Heart left ventricle (tissue), 13 donors: ENCODE results near the gene SLC30A10.
"Not testable (repeated sequence)": the region's sequence is repeated elsewhere in the genome, so short reads cannot be mapped to it uniquely, and the experiment has no call there.

ENCODE experiments used
- POLR2A ChIP-seq, 2 donors: fragments of 450-650 bp; IDR thresholded peaks; one replicate each; pipeline ENCODE4 v1.6.1; 2017; ENCODE audit warnings: antibody characterized with exemption in 2 of 2, mild to moderate bottlenecking in 2 of 2, moderate library complexity in 2 of 2
- TF ChIP-seq, protein P1 (sequence below), 12 donors: fragments of 200-600 bp; sonication (generic) in 4 of 12; IDR thresholded peaks; one replicate each; pipeline versions ENCODE4 v1.5.0 to v1.8.0; 2018 to 2022; ENCODE audit warnings: antibody characterized with exemption in 12 of 12, mild to moderate bottlenecking in 5 of 12
- donor health status: ischemic (EF 13 %, LVEDD 7.1; RV severe dilation, severe dysfunction).
- donor health status: DM: no; HTN: yes; CAD: no.
- donor health status: DM: no; HTN: no; CAD: no.
- donor health status: ischemic (EF 25% LVEDD 6.9; RV normal size, moderate dysfunction).
- donor health status: ischemic (EF 25% LVEDD 5.7; RV mildly dilated, moderate dysfunction).
- donor health status: ischemic (EF 35%, LVEDD 5.7; RV mildly dilated, moderate dysfunction).
- donor health status: nonischemic (EF 11% LVEDD 7.7; RV severe dilation, severe dysfunction).
- donor health status: DM: yes; HTN: yes; CAD: no.
- donor health status: PGD.
- donor health status: ischemic (EF 29% LVEDD 5.4; RV normal size, mild dysfunction).
- donor health status: nonischemic (EF 23%, LVEDD 6.1; RV moderate dilation, normal function).

DNA sequence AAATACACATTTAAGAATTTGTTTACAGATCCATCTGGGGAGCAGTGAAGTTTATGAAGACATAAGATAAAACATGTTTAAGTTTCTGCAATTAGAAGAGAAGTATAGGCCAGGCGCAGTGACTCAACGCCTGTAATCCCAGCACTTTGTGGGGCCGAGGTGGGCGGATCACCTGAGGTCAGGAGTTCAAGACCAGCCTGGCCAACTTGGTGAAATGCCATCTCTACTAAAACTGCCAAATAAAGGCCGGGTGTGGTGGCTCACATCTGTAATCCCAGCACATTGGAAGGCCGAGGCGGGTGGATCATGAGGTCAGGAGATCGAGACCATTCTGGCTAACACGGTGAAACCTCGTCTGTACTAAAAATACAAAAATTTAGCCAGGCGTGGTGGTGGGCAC lies 5.4 kb upstream of the SLC30A10 start:
- not testable (repeated sequence) for TF ChIP-seq POLR2A (IDR thresholded peaks at IDR 0.05)
- TF ChIP-seq, protein P1, sequence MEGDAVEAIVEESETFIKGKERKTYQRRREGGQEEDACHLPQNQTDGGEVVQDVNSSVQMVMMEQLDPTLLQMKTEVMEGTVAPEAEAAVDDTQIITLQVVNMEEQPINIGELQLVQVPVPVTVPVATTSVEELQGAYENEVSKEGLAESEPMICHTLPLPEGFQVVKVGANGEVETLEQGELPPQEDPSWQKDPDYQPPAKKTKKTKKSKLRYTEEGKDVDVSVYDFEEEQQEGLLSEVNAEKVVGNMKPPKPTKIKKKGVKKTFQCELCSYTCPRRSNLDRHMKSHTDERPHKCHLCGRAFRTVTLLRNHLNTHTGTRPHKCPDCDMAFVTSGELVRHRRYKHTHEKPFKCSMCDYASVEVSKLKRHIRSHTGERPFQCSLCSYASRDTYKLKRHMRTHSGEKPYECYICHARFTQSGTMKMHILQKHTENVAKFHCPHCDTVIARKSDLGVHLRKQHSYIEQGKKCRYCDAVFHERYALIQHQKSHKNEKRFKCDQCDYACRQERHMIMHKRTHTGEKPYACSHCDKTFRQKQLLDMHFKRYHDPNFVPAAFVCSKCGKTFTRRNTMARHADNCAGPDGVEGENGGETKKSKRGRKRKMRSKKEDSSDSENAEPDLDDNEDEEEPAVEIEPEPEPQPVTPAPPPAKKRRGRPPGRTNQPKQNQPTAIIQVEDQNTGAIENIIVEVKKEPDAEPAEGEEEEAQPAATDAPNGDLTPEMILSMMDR (IDR thresholded peaks at IDR 0.05), result not testable (repeated sequence)
